Activated B cell treated with CpG ODN at 0.5 μM for 24 hours (primary cell): ENCODE results near the gene SUOX. TPM values are rescaled to one million over a fixed set of nuclear protein-coding genes. Genes with fewer than 3 reads are reported as not detected.

Experiments used
- ATAC-seq: fragments of 200-7000 bp; cut with Tn5 transposase; one replicate; pipeline ENCODE4 v1.10.0; 2021; ENCODE audit warnings: low read depth, mild to moderate bottlenecking, moderate library complexity
- CTCF ChIA-PET: fragments of 350-600 bp; sonication (Branson Sonifier 250); formaldehyde crosslinking; loops from one replicate; lab custom pipeline; 2021; ENCODE audit warnings: antibody characterized with exemption; lab: Charles Lee
- POLR2A ChIA-PET: fragments of 350-600 bp; sonication (Branson Sonifier 250); formaldehyde crosslinking; loops from one replicate; lab custom pipeline; 2021; ENCODE audit warnings: antibody characterized with exemption; lab: Charles Lee
- DNase-seq: peaks from one replicate; pipeline ENCODE4 v3.0.0; 2022
- H3K27ac Mint-ChIP-seq: one replicate; pipeline ENCODE4 v1.8.0; 2020; ENCODE audit warnings: mixed read lengths
- H3K27me3 Mint-ChIP-seq: one replicate; pipeline ENCODE4 v1.8.0; 2021; ENCODE audit warnings: mixed read lengths
- H3K36me3 Mint-ChIP-seq: one replicate; pipeline ENCODE4 v1.8.0; 2021; ENCODE audit warnings: low read depth, mixed read lengths
- H3K4me1 Mint-ChIP-seq: one replicate; pipeline ENCODE4 v1.8.0; 2021; ENCODE audit warnings: mixed read lengths
- H3K4me3 Mint-ChIP-seq: one replicate; pipeline ENCODE4 v1.8.0; 2020; ENCODE audit warnings: mild to moderate bottlenecking, mixed read lengths
- H3K9me3 Mint-ChIP-seq: one replicate; pipeline ENCODE4 v1.8.0; 2020; ENCODE audit warnings: mixed read lengths
- intact Hi-C: fragments of 100-400 bp; cut with micrococcal nuclease; formaldehyde crosslinking; loops from one replicate; pipeline ENCODE4 v1.15.1; 2024
- total RNA-seq: library from RNA; stranded (reverse); gene quantifications from 2 replicates; pipeline ENCODE4 v1.2.3, GENCODE V29; 2022
- TF ChIP-seq, protein P1 (sequence below): fragments of 200-600 bp; IDR thresholded peaks from one replicate; pipeline ENCODE4 v1.8.0; 2022; ENCODE audit warnings: antibody characterized with exemption, mild to moderate bottlenecking

The SUOX gene
- total RNA-seq, 1 donor from 2014 or later, result 5.6 TPM

DNA sequence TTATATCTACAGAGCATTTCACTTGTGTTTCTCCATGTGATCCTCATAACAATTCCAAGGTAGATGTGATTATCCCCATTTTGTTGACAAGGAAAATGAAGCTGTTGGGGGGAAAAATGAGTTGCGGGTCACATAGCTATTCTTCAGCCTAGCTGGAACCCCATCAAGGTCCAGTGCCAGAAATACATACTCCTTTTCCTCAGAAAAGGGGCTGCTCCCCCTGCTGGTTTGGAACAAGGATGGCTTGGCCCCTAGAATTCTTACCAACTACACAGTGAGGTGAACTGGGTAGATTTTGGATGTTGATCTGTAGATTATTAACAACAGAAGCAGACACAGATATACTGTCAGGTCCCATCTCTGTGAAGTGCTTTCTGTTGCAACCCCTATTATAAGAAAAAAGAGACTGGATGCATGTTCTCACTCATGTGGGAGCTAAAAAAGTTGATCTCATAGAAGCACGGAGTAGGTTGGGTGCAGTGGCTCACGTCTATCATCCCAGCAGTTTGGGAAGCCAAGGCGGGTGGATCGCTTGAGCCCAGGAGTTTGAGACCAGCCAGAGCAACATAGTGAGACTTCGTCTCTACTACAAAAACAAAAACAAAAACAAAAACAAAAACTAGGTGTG lies 32.7 kb downstream of the SUOX start:
- Mint-ChIP-seq H3K4me3 (no peak overlapping the region), H3K36me3 (peaks cover 16% of the 10 kb centered on the region), H3K27me3 (no peaks in the 10 kb centered on the region), H3K27ac (no peak overlapping the region), H3K4me1 (no peaks in the 10 kb centered on the region), H3K9me3 (no peaks in the 10 kb centered on the region)
- ChIA-PET CTCF (interaction anchor here (0.8 to 4.2 kb wide), 8 partner anchors 9 to 291 kb away, joined by 3 to 26 read pairs (median 4); partner anchors contain the start of gene SUOX), POLR2A (interaction anchor here (0.6 to 0.9 kb wide), 5 partner anchors 10 to 74 kb away, joined by 3 to 6 read pairs (median 3); partner anchors contain the start of gene PA2G4)
- intact Hi-C loops, result loop anchor here (1.0 kb wide), 2 partner anchors 33 to 291 kb away; no protein-coding TSS in a partner anchor
- TF ChIP-seq, protein P1, sequence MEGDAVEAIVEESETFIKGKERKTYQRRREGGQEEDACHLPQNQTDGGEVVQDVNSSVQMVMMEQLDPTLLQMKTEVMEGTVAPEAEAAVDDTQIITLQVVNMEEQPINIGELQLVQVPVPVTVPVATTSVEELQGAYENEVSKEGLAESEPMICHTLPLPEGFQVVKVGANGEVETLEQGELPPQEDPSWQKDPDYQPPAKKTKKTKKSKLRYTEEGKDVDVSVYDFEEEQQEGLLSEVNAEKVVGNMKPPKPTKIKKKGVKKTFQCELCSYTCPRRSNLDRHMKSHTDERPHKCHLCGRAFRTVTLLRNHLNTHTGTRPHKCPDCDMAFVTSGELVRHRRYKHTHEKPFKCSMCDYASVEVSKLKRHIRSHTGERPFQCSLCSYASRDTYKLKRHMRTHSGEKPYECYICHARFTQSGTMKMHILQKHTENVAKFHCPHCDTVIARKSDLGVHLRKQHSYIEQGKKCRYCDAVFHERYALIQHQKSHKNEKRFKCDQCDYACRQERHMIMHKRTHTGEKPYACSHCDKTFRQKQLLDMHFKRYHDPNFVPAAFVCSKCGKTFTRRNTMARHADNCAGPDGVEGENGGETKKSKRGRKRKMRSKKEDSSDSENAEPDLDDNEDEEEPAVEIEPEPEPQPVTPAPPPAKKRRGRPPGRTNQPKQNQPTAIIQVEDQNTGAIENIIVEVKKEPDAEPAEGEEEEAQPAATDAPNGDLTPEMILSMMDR, result no peak
- ATAC-seq (peak; percentile 71), DNase-seq (no peak)

DNA sequence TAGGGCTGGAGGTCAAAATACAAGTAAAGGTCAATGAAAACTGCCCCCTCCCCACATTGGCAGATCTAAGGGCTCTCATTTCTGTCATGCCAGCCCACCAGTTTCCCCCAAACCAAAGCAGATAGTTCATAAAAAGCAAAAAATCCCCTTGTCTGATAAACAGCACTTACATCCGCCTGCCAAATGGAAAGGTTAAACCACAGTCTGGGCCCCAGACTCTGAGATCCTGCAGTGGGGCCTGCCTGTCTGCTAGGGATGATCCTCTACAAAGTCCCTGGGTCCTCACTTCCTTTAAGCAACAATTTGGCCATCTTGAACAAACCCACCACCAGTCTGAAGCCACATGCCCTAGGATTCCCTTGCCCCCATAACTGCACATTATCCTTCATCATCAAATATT lies 34.9 kb downstream of the SUOX start:
- Mint-ChIP-seq H3K27ac (no peak overlapping the region), H3K36me3 (peaks cover 20% of the 10 kb centered on the region), H3K9me3 (no peaks in the 10 kb centered on the region), H3K27me3 (no peaks in the 10 kb centered on the region), H3K4me3 (no peak overlapping the region), H3K4me1 (no peaks in the 10 kb centered on the region)
- TF ChIP-seq, protein P1, result no peak
- ChIA-PET POLR2A (no interaction called here), CTCF (no interaction called here)
- intact Hi-C loops, result no loop called here
- ATAC-seq (no peak), DNase-seq (no peak)

DNA sequence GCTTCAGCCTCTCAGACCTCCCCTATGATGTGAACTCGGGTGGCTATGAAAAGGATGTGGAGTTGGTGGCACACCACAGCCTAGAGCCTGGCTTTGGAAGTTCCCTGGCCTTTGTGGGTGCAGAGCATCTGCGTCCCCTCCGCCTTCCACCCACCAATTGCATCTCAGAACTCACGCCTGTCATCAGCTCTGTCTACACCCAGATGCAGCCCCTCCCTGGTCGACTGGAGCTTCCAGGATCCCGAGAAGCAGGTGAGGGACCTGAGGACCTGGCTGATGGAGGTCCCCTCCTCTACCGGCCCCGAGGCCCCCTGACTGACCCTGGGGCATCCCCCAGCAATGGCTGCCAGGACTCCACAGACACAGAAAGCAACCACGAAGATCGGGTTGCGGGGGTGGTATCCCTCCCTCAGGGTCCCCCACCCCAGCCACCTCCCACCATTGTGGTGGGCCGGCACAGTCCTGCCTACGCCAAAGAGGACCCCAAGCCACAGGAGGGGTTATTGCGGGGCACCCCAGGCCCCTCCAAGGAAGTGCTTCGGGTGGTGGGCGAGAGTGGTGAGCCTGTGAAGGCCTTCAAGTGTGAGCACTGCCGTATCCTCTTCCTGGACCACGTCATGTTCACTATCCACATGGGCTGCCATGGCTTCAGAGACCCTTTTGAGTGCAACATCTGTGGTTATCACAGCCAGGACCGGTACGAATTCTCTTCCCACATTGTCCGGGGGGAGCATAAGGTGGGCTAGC lies 37.7 kb downstream of the SUOX start:
- no peaks in the 10 kb centered on the region for H3K4me1 Mint-ChIP-seq
- peaks cover 18% of the 10 kb centered on the region for H3K36me3 Mint-ChIP-seq
- H3K27ac Mint-ChIP-seq, result no peak overlapping the region
- intact Hi-C loops, result no loop called here
- no peak overlapping the region for H3K4me3 Mint-ChIP-seq
- no peak for ATAC-seq
- no peaks in the 10 kb centered on the region for H3K27me3 Mint-ChIP-seq
- ChIA-PET POLR2A (no interaction called here), CTCF (no interaction called here)
- TF ChIP-seq, protein P1, result no peak
- no peak for DNase-seq
- no peaks in the 10 kb centered on the region for H3K9me3 Mint-ChIP-seq

DNA sequence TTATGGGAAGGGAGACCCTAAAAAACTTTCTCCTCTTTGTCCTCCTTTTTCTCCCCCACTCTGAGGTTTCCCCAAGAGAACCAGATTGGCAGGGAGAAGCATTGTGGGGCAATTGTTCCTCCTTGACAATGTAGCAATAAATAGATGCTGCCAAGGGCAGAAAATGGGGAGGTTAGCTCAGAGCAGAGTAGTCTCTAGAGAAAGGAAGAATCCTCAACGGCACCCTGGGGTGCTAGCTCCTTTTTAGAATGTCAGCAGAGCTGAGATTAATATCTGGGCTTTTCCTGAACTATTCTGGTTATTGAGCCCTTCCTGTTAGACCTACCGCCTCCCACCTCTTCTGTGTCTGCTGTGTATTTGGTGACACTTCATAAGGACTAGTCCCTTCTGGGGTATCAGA lies 40.1 kb downstream of the SUOX start:
- TF ChIP-seq, protein P1, result no peak
- Mint-ChIP-seq H3K27me3 (no peaks in the 10 kb centered on the region), H3K27ac (no peak overlapping the region), H3K9me3 (no peaks in the 10 kb centered on the region), H3K36me3 (peaks cover 16% of the 10 kb centered on the region), H3K4me3 (no peak overlapping the region), H3K4me1 (peaks cover 14% of the 10 kb centered on the region)
- intact Hi-C loops, result no loop called here
- ChIA-PET CTCF (no interaction called here), POLR2A (no interaction called here)
- no peak for ATAC-seq
- DNase-seq, result no peak

DNA sequence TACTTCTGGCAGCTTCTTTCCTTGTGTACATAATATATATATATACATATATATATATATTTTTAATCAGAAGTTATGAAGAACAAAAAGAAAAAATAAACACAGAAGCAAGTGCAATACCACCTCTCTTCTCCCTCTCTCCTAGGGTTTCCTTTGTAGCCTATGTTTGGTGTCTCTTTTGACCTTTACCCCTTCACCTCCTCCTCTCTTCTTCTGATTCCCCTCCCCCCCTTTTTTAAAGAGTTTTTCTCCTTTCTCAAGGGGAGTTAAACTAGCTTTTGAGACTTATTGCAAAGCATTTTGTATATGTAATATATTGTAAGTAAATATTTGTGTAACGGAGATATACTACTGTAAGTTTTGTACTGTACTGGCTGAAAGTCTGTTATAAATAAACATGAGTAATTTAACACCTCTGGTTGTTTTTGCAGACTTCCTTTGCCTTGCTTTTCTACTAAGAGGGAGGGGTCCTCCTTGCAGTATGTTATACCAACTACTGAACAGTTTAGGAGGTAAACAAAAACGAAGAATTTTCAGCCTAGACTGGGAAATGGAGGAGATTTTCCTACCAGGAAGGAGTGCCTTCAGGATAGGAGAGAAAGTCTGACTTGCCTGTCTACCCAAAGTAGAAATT lies 41.1 kb downstream of the SUOX start:
- Mint-ChIP-seq H3K27me3 (no peaks in the 10 kb centered on the region), H3K36me3 (peaks cover 23% of the 10 kb centered on the region), H3K27ac (no peak overlapping the region), H3K9me3 (no peaks in the 10 kb centered on the region), H3K4me1 (peaks cover 24% of the 10 kb centered on the region), H3K4me3 (no peak overlapping the region)
- ChIA-PET CTCF (interaction anchor here (1.9 kb wide), 1 partner anchor 42 kb away, joined by 9 read pairs; no protein-coding TSS in a partner anchor), POLR2A (no interaction called here)
- TF ChIP-seq, protein P1, result no peak
- no peak for ATAC-seq
- intact Hi-C loops, result no loop called here
- DNase-seq, result no peak
